GM18907 (cell line): ENCODE measurements around the gene ACADS.

Source experiments
- ATAC-seq: cut with Tn5 transposase; IDR thresholded peaks from one replicate; pipeline ENCODE4 v1.9.1; 2021; ENCODE audit warnings: mild to moderate bottlenecking, moderate library complexity; ENCODE audit not compliant: unreplicated experiment

The ACADS gene

GRCh38 chr12:120725659-120726509 is at the start of gene ACADS:
Gene ACADS, plus strand, starts transcription at chr12:120725826. Its CDS starts 60 bp downstream, at chr12:120725886.
- ATAC-seq, result peak; percentile 93

- ATAC-seq, result peak; percentile 59
Observed at GRCh38 chr12:120677765-120678473, 47.7 kb upstream of the ACADS start.

GRCh38 chr12:120678572-120678971 is 47.1 kb upstream of the ACADS start:
- peak; percentile 18 for ATAC-seq

GRCh38 chr12:120680165-120680738 is 45.4 kb upstream of the ACADS start:
- ATAC-seq, result no peak

GRCh38 chr12:120684523-120684932 is 41.1 kb upstream of the ACADS start:
- ATAC-seq, result no peak

GRCh38 chr12:120685522-120685921 is 40.1 kb upstream of the ACADS start:
- no peak for ATAC-seq

GRCh38 chr12:120686151-120686689 is 39.4 kb upstream of the ACADS start:
- ATAC-seq, result peak; percentile 80

GRCh38 chr12:120686690-120687577 is 38.7 kb upstream of the ACADS start, which contains the start of gene MLEC:
Gene MLEC, plus strand, starts transcription at chr12:120687149. Its CDS starts 148 bp downstream, at chr12:120687297.
- ATAC-seq, result peak; percentile 68

GRCh38 chr12:120687578-120688289 is 37.9 kb upstream of the ACADS start:
- no peak for ATAC-seq

- ATAC-seq, result no peak
Observed at GRCh38 chr12:120688527-120689071, 37.0 kb upstream of the ACADS start.

- ATAC-seq, result no peak
Observed at GRCh38 chr12:120689397-120690082, 36.1 kb upstream of the ACADS start.

GRCh38 chr12:120690083-120690450 is 35.6 kb upstream of the ACADS start:
- ATAC-seq, result no peak

- ATAC-seq, result no peak
Observed at GRCh38 chr12:120690978-120691377, 34.6 kb upstream of the ACADS start.

GRCh38 chr12:120692524-120693033 is 33.0 kb upstream of the ACADS start:
- ATAC-seq, result no peak

GRCh38 chr12:120693848-120694247 is 31.8 kb upstream of the ACADS start:
- ATAC-seq, result no peak

GRCh38 chr12:120696626-120697025 is 29.0 kb upstream of the ACADS start:
- ATAC-seq, result no peak

- no peak for ATAC-seq
Observed at GRCh38 chr12:120697344-120697743, 28.3 kb upstream of the ACADS start.

GRCh38 chr12:120698665-120699064 is 27.0 kb upstream of the ACADS start:
- no peak for ATAC-seq

GRCh38 chr12:120699553-120699952 is 26.1 kb upstream of the ACADS start:
- ATAC-seq, result no peak
